GM10266 (cell line): Measurements from ENCODE around the gene TEX9.

Experiments
- DNase-seq: peaks from one replicate; pipeline ENCODE4 v3.0.0; 2012; ENCODE audit errors: extremely low spot score
- TF ChIP-seq, protein P1 (sequence below): IDR thresholded peaks from 2 replicates; pipeline ENCODE4 v1.5.1; 2012; ENCODE audit warnings: mild to moderate bottlenecking, low read depth; ENCODE audit not compliant: control insufficient read depth, insufficient read depth; ENCODE audit errors: missing control alignments

Gene TEX9

DNA sequence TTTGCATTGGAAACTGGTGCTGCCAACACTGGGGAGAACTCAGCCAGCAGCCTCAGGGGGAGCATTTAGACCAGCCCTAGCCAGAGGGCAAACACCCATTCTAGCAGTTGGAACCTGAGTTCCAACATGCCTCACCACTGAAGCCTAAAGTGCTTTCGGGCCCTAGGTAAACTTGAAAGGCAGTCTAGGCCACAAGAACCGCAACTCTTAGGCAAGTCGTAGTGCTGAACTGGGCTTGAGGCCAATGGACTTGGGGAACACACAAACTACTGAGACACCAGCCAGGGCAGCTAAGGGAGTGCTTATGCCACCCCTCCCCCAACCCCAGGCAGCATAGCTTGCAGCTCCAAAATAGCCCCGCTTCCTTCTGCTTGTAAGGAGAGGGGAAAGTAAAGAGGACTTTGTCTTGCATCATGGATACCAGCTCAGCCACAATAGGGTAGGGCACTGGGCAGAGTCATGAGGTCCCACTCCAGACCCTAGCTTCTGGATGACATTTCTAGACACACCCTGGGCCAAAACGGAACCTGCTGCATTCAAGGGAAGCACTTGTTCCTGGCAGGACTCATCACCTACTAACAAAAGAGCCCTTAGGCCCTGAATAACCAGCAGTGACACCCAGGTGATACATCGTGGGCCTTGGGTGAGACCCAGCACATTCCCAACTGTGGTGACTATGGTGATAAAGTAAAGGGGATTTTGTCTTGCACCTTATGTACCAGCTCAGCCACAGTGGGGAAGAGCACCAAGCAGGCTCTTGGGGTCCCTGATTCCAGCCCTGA, 37.3 kb upstream of the TEX9 start:
- TF ChIP-seq, protein P1, sequence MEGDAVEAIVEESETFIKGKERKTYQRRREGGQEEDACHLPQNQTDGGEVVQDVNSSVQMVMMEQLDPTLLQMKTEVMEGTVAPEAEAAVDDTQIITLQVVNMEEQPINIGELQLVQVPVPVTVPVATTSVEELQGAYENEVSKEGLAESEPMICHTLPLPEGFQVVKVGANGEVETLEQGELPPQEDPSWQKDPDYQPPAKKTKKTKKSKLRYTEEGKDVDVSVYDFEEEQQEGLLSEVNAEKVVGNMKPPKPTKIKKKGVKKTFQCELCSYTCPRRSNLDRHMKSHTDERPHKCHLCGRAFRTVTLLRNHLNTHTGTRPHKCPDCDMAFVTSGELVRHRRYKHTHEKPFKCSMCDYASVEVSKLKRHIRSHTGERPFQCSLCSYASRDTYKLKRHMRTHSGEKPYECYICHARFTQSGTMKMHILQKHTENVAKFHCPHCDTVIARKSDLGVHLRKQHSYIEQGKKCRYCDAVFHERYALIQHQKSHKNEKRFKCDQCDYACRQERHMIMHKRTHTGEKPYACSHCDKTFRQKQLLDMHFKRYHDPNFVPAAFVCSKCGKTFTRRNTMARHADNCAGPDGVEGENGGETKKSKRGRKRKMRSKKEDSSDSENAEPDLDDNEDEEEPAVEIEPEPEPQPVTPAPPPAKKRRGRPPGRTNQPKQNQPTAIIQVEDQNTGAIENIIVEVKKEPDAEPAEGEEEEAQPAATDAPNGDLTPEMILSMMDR = no peak
- no peak for DNase-seq

DNA sequence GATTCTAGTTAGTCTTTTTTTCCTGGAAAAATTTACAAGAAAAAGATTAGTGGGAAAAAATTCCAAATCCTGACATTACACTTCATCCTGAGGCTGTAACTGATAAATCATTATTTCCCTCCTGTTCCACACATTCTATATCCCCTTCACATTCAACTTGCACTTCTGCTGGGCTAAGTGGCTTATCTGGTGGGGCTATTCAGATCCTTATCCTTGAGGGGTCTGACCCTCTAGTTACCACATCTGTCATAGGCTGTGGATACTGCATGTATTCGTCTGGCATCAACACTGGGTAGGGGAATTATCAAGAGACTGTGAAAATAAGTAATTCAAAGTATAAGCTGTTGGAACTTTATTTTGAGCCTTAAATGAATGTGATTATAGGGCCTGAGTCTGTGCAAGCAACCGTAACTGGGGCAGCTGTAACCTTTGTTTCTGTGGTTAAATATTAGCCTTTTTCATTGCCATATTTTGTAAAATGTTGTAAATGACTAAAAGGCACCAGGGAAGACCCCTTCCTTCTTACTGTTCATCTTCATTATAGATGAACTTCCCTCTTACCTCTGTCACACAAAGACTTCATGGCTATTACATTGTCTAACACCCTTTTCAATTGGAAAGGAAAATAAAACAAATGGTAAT, 28.0 kb upstream of the TEX9 start:
- no peak for DNase-seq
- TF ChIP-seq, protein P1 = no peak

DNA sequence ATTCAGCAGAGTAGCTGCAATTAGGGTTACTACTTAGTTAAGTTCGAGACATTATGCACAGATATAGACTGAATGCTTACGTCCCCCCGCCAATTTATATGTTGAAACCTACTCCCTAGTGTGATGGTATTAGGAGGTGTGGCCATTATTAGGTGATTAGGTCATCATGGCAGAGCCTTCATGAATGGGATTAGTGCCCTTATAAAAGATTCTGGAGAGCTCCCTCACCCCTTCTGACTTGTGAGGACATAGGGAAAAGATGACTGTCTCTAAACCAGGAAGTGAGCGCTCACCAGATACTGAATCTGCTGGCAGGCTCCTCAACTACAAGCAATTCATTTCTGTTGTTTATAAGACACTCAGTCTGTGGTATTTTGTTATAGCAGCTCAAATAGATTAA, 25.6 kb upstream of the TEX9 start:
- TF ChIP-seq, protein P1 = no peak

DNA sequence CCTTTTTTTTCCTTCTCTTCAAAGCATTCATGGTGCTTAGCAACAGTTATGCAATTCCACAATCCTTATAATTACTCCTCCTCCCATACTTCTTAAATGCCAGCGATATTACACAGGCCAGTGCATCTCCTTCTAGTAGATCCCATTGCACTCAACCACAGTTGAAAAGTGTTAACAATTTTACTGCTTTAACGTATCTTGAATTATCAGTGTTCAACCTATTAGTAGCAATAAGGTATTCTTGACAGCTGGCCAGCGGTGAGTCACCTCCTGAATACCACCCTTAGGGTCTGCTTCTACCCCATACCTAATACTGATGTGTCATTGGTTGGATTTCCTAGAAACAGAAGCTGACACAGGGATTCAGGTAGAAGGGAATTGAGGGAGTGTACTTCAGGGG, 24.0 kb upstream of the TEX9 start:
- no peak for DNase-seq
- TF ChIP-seq, protein P1 = no peak

More for the DNA sequence above, 25.6 kb upstream of the TEX9 start:
- no peak for DNase-seq

DNA sequence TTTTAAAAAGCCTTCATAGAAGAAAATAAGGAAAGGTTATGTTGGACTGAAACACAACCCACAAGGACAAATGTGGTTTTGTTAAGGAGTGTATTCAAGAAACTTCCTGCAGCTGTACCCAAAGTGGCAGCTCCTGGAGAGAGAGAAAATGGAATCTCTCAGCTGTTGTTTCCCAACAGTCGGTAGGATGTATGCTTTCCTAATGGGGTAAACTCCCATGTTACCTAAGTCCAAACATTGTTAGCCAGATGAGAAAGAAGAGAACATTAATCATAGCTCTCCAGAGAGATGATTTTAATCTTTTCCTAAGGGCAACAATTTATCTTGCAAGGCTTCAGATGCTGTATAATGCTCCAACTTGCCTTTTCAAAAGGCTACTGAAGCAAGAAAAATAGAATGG, 22.6 kb upstream of the TEX9 start:
- TF ChIP-seq, protein P1 = no peak
- no peak for DNase-seq

DNA sequence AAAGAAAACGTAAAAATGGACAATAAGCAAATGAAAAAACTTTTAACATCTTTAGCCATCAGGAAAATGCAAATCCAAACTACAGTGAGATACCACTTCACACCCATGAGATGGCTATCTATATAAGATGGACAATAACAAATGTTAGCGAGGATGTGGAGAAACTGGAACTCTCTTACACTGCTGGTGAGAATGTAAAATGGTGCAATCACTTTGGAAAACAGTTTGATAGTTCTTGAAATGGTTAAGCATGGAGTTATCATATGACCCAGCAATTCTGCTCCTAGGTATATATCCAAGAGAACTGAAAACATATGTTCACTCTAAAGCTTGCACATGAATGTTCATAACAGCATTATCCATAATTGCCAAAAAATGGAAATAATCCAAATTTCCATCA, 21.3 kb upstream of the TEX9 start:
- no peak for DNase-seq
- TF ChIP-seq, protein P1 = no peak

DNA sequence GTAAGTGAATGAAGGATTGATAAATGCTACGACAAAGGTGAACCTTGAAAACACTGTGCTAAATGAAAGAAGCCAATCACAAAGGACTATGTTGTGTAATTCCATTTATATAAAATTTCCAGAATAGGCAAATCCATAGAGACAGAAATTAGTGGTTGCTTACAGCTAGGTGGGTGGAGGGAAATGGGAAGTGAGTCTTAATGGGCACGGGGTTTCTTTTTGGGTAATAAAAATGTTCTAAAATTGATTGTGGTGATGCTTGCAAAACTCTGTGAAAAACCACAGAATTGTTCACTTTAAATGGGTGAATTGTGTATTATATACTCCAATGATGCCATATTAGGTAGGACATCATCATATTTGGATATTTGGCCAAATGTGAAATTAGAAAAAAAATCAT, 20.9 kb upstream of the TEX9 start:
- no peak for DNase-seq
- TF ChIP-seq, protein P1 = no peak
